ENCODE results near the gene COX8A.

DNA sequence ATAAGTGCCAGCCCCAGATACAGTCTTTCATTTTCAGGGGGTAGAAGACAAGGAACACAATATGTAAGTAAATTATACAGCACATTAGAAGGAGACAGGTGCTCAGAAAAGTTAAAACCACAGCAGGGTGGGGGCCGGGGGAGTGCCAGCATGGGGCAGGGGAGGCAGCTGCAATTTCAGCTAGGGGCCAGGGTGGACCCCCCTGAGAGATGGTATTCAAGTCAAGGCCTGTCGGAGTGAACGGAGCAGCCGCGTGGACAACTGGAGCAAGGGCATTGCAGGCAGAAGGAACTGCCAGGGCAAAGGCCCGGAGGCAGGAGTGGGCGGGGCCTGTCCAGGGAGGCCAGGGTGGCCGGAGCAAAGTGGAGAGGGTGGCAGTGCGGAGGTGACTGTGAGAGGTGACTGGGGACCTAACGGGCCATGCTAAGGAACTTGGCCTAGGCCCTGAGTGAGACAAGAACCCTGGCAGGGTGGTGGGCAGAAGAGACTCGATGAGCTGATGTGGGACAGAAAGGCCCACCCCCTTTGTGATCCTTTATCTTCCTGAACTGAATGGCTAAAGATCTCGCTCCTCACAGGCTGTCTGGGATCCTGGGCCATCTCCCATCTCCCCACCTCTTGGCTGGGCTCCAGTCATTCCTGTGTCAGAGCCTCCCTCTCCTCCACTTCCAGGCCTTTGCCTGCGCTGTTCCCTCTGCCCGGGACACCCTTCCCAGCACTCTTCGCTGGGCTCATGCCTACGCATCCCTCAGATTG, 38.9 kb downstream of the COX8A start:
- TF ChIP-seq, protein P1, sequence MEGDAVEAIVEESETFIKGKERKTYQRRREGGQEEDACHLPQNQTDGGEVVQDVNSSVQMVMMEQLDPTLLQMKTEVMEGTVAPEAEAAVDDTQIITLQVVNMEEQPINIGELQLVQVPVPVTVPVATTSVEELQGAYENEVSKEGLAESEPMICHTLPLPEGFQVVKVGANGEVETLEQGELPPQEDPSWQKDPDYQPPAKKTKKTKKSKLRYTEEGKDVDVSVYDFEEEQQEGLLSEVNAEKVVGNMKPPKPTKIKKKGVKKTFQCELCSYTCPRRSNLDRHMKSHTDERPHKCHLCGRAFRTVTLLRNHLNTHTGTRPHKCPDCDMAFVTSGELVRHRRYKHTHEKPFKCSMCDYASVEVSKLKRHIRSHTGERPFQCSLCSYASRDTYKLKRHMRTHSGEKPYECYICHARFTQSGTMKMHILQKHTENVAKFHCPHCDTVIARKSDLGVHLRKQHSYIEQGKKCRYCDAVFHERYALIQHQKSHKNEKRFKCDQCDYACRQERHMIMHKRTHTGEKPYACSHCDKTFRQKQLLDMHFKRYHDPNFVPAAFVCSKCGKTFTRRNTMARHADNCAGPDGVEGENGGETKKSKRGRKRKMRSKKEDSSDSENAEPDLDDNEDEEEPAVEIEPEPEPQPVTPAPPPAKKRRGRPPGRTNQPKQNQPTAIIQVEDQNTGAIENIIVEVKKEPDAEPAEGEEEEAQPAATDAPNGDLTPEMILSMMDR (IDR thresholded peaks at IDR 0.05): no peak
- TF ChIP-seq POLR2A (IDR thresholded peaks at IDR 0.05): no peak
- TF ChIP-seq POLR2AphosphoS5 (IDR thresholded peaks at IDR 0.05): no peak
- TF ChIP-seq EP300 (IDR thresholded peaks at IDR 0.05): no peak

Measured in sigmoid colon (tissue), 4 donors.